ENCODE results near the gene PWWP2B.

DNA sequence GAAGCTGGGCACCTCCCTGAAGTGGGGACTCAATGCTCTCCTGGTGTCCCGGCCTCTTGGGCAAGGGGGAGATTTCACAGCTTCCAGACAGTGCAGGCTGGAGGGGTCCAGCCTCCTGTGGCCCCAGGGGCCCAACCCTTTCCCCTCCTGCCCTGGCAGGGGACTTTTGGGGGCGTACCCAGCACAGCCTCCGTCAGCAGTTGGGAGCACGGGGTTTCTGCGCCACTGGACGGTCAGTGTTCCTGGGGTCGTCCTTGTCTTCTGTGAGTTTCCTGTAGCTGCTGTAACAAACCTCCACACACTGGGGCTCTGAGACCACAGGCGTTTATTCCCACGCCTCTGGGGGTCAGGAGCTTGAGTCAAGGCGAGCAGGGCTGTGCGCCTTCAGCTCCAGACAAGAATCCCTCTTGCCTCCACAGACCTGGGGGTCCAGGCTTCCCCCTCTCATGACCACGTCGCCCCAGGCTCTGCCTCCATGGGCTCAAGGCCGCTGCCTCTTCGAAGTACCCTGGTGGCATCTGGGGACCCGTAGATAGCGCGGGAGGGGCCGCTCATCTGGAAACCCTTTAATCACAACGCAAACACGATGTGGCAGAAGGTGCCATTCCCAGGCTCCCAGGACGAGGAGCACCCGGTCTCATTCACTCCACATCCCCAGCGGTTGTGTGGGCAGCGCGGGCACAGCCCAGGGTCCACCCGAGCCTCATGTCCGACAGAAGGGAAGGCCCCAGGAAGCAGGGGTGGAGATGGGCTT, 14.0 kb downstream of the PWWP2B start:
- TF ChIP-seq EZH2phosphoT487 (IDR thresholded peaks at IDR 0.05; ENCODE audit: unreplicated experiment) (no peak), EZH2 (IDR thresholded peaks at IDR 0.05; ENCODE audit: low read depth, unreplicated experiment) (no peak), POLR2AphosphoS5 (IDR thresholded peaks at IDR 0.05; ENCODE audit: low read depth) (no peak), ZNF114 (CRISPR knock-in tag; IDR thresholded peaks at IDR 0.05) (no peak), CREB1 (CRISPR knock-in tag; IDR thresholded peaks at IDR 0.05; ENCODE audit: low read depth) (no peak), STAT1 (IDR thresholded peaks at IDR 0.05; ENCODE audit: unreplicated experiment) (no peak), JUNB (IDR thresholded peaks at IDR 0.05; ENCODE audit: unreplicated experiment) (no peak), NANOG (IDR thresholded peaks at IDR 0.05; ENCODE audit: borderline replicate concordance) (no peak)
- TF ChIP-seq, protein P1, sequence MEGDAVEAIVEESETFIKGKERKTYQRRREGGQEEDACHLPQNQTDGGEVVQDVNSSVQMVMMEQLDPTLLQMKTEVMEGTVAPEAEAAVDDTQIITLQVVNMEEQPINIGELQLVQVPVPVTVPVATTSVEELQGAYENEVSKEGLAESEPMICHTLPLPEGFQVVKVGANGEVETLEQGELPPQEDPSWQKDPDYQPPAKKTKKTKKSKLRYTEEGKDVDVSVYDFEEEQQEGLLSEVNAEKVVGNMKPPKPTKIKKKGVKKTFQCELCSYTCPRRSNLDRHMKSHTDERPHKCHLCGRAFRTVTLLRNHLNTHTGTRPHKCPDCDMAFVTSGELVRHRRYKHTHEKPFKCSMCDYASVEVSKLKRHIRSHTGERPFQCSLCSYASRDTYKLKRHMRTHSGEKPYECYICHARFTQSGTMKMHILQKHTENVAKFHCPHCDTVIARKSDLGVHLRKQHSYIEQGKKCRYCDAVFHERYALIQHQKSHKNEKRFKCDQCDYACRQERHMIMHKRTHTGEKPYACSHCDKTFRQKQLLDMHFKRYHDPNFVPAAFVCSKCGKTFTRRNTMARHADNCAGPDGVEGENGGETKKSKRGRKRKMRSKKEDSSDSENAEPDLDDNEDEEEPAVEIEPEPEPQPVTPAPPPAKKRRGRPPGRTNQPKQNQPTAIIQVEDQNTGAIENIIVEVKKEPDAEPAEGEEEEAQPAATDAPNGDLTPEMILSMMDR (conservative IDR thresholded peaks at IDR 0.05; ENCODE audit: low read depth in 2 of 2), result no peak
- TF ChIP-seq, protein P2, sequence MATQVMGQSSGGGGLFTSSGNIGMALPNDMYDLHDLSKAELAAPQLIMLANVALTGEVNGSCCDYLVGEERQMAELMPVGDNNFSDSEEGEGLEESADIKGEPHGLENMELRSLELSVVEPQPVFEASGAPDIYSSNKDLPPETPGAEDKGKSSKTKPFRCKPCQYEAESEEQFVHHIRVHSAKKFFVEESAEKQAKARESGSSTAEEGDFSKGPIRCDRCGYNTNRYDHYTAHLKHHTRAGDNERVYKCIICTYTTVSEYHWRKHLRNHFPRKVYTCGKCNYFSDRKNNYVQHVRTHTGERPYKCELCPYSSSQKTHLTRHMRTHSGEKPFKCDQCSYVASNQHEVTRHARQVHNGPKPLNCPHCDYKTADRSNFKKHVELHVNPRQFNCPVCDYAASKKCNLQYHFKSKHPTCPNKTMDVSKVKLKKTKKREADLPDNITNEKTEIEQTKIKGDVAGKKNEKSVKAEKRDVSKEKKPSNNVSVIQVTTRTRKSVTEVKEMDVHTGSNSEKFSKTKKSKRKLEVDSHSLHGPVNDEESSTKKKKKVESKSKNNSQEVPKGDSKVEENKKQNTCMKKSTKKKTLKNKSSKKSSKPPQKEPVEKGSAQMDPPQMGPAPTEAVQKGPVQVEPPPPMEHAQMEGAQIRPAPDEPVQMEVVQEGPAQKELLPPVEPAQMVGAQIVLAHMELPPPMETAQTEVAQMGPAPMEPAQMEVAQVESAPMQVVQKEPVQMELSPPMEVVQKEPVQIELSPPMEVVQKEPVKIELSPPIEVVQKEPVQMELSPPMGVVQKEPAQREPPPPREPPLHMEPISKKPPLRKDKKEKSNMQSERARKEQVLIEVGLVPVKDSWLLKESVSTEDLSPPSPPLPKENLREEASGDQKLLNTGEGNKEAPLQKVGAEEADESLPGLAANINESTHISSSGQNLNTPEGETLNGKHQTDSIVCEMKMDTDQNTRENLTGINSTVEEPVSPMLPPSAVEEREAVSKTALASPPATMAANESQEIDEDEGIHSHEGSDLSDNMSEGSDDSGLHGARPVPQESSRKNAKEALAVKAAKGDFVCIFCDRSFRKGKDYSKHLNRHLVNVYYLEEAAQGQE (IDR thresholded peaks at IDR 0.05; ENCODE audit: unreplicated experiment), result no peak
- TF ChIP-seq, protein P3, sequence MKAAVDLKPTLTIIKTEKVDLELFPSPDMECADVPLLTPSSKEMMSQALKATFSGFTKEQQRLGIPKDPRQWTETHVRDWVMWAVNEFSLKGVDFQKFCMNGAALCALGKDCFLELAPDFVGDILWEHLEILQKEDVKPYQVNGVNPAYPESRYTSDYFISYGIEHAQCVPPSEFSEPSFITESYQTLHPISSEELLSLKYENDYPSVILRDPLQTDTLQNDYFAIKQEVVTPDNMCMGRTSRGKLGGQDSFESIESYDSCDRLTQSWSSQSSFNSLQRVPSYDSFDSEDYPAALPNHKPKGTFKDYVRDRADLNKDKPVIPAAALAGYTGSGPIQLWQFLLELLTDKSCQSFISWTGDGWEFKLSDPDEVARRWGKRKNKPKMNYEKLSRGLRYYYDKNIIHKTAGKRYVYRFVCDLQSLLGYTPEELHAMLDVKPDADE (IDR thresholded peaks at IDR 0.05), result no peak
- TF ChIP-seq, protein P4, sequence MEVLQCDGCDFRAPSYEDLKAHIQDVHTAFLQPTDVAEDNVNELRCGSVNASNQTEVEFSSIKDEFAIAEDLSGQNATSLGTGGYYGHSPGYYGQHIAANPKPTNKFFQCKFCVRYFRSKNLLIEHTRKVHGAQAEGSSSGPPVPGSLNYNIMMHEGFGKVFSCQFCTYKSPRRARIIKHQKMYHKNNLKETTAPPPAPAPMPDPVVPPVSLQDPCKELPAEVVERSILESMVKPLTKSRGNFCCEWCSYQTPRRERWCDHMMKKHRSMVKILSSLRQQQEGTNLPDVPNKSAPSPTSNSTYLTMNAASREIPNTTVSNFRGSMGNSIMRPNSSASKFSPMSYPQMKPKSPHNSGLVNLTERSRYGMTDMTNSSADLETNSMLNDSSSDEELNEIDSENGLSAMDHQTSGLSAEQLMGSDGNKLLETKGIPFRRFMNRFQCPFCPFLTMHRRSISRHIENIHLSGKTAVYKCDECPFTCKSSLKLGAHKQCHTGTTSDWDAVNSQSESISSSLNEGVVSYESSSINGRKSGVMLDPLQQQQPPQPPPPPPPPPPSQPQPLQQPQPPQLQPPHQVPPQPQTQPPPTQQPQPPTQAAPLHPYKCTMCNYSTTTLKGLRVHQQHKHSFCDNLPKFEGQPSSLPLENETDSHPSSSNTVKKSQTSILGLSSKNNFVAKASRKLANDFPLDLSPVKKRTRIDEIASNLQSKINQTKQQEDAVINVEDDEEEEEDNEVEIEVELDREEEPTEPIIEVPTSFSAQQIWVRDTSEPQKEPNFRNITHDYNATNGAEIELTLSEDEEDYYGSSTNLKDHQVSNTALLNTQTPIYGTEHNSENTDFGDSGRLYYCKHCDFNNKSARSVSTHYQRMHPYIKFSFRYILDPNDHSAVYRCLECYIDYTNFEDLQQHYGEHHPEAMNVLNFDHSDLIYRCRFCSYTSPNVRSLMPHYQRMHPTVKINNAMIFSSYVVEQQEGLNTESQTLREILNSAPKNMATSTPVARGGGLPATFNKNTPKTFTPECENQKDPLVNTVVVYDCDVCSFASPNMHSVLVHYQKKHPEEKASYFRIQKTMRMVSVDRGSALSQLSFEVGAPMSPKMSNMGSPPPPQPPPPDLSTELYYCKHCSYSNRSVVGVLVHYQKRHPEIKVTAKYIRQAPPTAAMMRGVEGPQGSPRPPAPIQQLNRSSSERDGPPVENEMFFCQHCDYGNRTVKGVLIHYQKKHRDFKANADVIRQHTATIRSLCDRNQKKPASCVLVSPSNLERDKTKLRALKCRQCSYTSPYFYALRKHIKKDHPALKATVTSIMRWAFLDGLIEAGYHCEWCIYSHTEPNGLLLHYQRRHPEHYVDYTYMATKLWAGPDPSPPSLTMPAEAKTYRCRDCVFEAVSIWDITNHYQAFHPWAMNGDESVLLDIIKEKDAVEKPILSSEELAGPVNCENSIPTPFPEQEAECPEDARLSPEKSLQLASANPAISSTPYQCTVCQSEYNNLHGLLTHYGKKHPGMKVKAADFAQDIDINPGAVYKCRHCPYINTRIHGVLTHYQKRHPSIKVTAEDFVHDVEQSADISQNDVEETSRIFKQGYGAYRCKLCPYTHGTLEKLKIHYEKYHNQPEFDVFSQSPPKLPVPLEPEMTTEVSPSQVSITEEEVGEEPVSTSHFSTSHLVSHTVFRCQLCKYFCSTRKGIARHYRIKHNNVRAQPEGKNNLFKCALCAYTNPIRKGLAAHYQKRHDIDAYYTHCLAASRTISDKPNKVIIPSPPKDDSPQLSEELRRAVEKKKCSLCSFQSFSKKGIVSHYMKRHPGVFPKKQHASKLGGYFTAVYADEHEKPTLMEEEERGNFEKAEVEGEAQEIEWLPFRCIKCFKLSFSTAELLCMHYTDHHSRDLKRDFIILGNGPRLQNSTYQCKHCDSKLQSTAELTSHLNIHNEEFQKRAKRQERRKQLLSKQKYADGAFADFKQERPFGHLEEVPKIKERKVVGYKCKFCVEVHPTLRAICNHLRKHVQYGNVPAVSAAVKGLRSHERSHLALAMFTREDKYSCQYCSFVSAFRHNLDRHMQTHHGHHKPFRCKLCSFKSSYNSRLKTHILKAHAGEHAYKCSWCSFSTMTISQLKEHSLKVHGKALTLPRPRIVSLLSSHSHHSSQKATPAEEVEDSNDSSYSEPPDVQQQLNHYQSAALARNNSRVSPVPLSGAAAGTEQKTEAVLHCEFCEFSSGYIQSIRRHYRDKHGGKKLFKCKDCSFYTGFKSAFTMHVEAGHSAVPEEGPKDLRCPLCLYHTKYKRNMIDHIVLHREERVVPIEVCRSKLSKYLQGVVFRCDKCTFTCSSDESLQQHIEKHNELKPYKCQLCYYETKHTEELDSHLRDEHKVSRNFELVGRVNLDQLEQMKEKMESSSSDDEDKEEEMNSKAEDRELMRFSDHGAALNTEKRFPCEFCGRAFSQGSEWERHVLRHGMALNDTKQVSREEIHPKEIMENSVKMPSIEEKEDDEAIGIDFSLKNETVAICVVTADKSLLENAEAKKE (CRISPR knock-in tag; IDR thresholded peaks at IDR 0.05), result no peak
